Measurements from ENCODE around the gene RASA2. TPM values are rescaled to one million over a fixed set of nuclear protein-coding genes. Genes with fewer than 3 reads are reported as not detected.

The RASA2 gene
- polyA plus RNA-seq, 4 donors, result 18.6 to 27.8 (median 22.4) TPM

GRCh38 chr3:141632779-141633374 lies 146.1 kb downstream of the RASA2 start:
- DNase-seq (ENCODE audit: low read depth in 4 of 4, low spot score in 3 of 4), result no peak

- no peak for DNase-seq (ENCODE audit: low read depth in 4 of 4, low spot score in 3 of 4)
These were observed 155.4 kb downstream of the RASA2 start for GRCh38 chr3:141642215-141642614.

- no peak for DNase-seq (ENCODE audit: low read depth in 4 of 4, low spot score in 3 of 4)
These were observed 156.6 kb downstream of the RASA2 start for GRCh38 chr3:141643391-141643790.

- DNase-seq (ENCODE audit: low read depth in 4 of 4, low spot score in 3 of 4), result no peak
These were observed 157.0 kb downstream of the RASA2 start for GRCh38 chr3:141643796-141644195.

GRCh38 chr3:141644931-141645330 lies 158.1 kb downstream of the RASA2 start:
- no peak for DNase-seq (ENCODE audit: low read depth in 4 of 4, low spot score in 3 of 4)

- DNase-seq (ENCODE audit: low read depth in 4 of 4, low spot score in 3 of 4), result no peak
These were observed 160.1 kb downstream of the RASA2 start for GRCh38 chr3:141646760-141647561.

GRCh38 chr3:141647562-141647915 lies 160.7 kb downstream of the RASA2 start:
- no peak for DNase-seq (ENCODE audit: low read depth in 4 of 4, low spot score in 3 of 4)

GRCh38 chr3:141648055-141648910 lies 161.5 kb downstream of the RASA2 start:
- DNase-seq (ENCODE audit: low read depth in 4 of 4, low spot score in 3 of 4), result no peak

- DNase-seq (ENCODE audit: low read depth in 4 of 4, low spot score in 3 of 4), result no peak
These were observed 163.0 kb downstream of the RASA2 start for GRCh38 chr3:141649871-141650270.

- no peak for DNase-seq (ENCODE audit: low read depth in 4 of 4, low spot score in 3 of 4)
These were observed 164.0 kb downstream of the RASA2 start for GRCh38 chr3:141650783-141651182.

GRCh38 chr3:141651409-141651808 lies 164.6 kb downstream of the RASA2 start:
- no peak for DNase-seq (ENCODE audit: low read depth in 4 of 4, low spot score in 3 of 4)

- DNase-seq (ENCODE audit: low read depth in 4 of 4, low spot score in 3 of 4), result no peak
These were observed 165.5 kb downstream of the RASA2 start for GRCh38 chr3:141652349-141652748.

- DNase-seq (ENCODE audit: low read depth in 4 of 4, low spot score in 3 of 4), result no peak
These were observed 167.0 kb downstream of the RASA2 start for GRCh38 chr3:141653847-141654246.

- no peak for DNase-seq (ENCODE audit: low read depth in 4 of 4, low spot score in 3 of 4)
These were observed 169.0 kb downstream of the RASA2 start for GRCh38 chr3:141655801-141656200.

- no peak for DNase-seq (ENCODE audit: low read depth in 4 of 4, low spot score in 3 of 4)
These were observed 169.9 kb downstream of the RASA2 start for GRCh38 chr3:141656771-141657170.

GRCh38 chr3:141657516-141657915 lies 170.7 kb downstream of the RASA2 start:
- DNase-seq (ENCODE audit: low read depth in 4 of 4, low spot score in 3 of 4), result no peak

- peak in 1 of 4 donors; percentile 31 for DNase-seq (ENCODE audit: low read depth in 4 of 4, low spot score in 3 of 4)
These were observed 173.2 kb downstream of the RASA2 start for GRCh38 chr3:141659821-141660613.

GRCh38 chr3:141660614-141660947 lies 173.8 kb downstream of the RASA2 start:
- no peak for DNase-seq (ENCODE audit: low read depth in 4 of 4, low spot score in 3 of 4)

- no peak for DNase-seq (ENCODE audit: low read depth in 4 of 4, low spot score in 3 of 4)
These were observed 174.7 kb downstream of the RASA2 start for GRCh38 chr3:141661229-141662196.

- no peak for DNase-seq (ENCODE audit: low read depth in 4 of 4, low spot score in 3 of 4)
These were observed 177.2 kb downstream of the RASA2 start for GRCh38 chr3:141663993-141664392.

All from right renal pelvis (tissue), 4 donors.